IMR-90 (cell line): ENCODE data around the gene ASAP2. TPM values are rescaled to one million over a fixed set of nuclear protein-coding genes. Genes with fewer than 3 reads are reported as not detected.

Experiments
- ATAC-seq: fragments of 200-7000 bp; cut with Tn5 transposase; 2 replicates; pipeline ENCODE4 v1.9.1; 2020; ENCODE audit warnings: low read depth, mild to moderate bottlenecking, moderate library complexity
- BruUV-seq: library from RNA; stranded (reverse); fragments of 400-500 nt; replicated peaks from 2 replicates; lab custom pipeline; 2021; lab: Mats Ljungman, UMichigan
- CTCF ChIA-PET: fragments of 300-600 bp; formaldehyde crosslinking; extraction: SDS; loops from one replicate; lab custom pipeline; 2021; ENCODE audit warnings: antibody characterized with exemption; lab: Yijun Ruan, JAX
- POLR2A ChIA-PET: fragments of 300-600 bp; sonication (Branson Sonifier 250); formaldehyde crosslinking; loops from one replicate; lab custom pipeline; 2022; ENCODE audit warnings: antibody characterized with exemption; ENCODE audit not compliant: unreplicated experiment; lab: Charles Lee
- DNase-seq: peaks from one replicate; pipeline ENCODE4 v3.0.0; 2013
- H2AFZ ChIP-seq: replicated peaks from 2 replicates; pipeline ENCODE3; 2013; ENCODE audit warnings: low read length, mild to moderate bottlenecking; ENCODE audit not compliant: poor library complexity
- H2AK5ac ChIP-seq: 2 replicates; pipeline ENCODE4 v1.6.1; 2013; ENCODE audit warnings: low read depth, low read length, inconsistent platforms
- H2AK9ac ChIP-seq: replicated peaks from 2 replicates; pipeline ENCODE3; 2013; ENCODE audit warnings: mild to moderate bottlenecking, low read depth, low read length, moderate library complexity; ENCODE audit not compliant: poor library complexity
- H2BK120ac ChIP-seq: 2 replicates; pipeline ENCODE4 v1.6.1; 2013; ENCODE audit warnings: low read depth, low read length, inconsistent platforms
- H2BK15ac ChIP-seq: 3 replicates; pipeline ENCODE4 v1.6.1; 2013; ENCODE audit warnings: low read depth, low read length, inconsistent platforms
- H2BK20ac ChIP-seq: 2 replicates; pipeline ENCODE4 v1.6.1; 2013; ENCODE audit warnings: low read depth, mild to moderate bottlenecking, inconsistent platforms, low read length, moderate library complexity
- H2BK5ac ChIP-seq: 2 replicates; pipeline ENCODE4 v1.6.1; 2013; ENCODE audit warnings: mild to moderate bottlenecking, low read depth, low read length, inconsistent platforms; ENCODE audit not compliant: poor library complexity, severe bottlenecking
- H3K14ac ChIP-seq: replicated peaks from 2 replicates; pipeline ENCODE4 v1.6.1; 2013; ENCODE audit warnings: low read depth, low read length, inconsistent platforms
- H3K18ac ChIP-seq: 2 replicates; pipeline ENCODE4 v1.6.1; 2013; ENCODE audit warnings: low read depth, low read length, control low read depth
- H3K23ac ChIP-seq: 2 replicates; pipeline ENCODE4 v1.6.1; 2013; ENCODE audit warnings: low read depth, low read length, inconsistent platforms
- H3K27ac ChIP-seq: 2 replicates; pipeline ENCODE4 v1.5.1; 2013; ENCODE audit warnings: mild to moderate bottlenecking, control low read depth, low read length; ENCODE audit not compliant: insufficient read depth
- H3K27me3 ChIP-seq: 2 replicates; pipeline ENCODE4 v1.6.1; 2013; ENCODE audit warnings: low read length; ENCODE audit not compliant: control insufficient read depth, insufficient read depth
- H3K36me3 ChIP-seq: 2 replicates; pipeline ENCODE4 v1.6.1; 2013; ENCODE audit warnings: low read length, mixed read lengths; ENCODE audit not compliant: control insufficient read depth, insufficient read depth
- H3K4ac ChIP-seq: 2 replicates; pipeline ENCODE4 v1.6.1; 2013; ENCODE audit warnings: low read depth, low read length, inconsistent platforms
- H3K4me1 ChIP-seq: 2 replicates; pipeline ENCODE4 v1.6.1; 2013; ENCODE audit warnings: low read length, mixed read lengths; ENCODE audit not compliant: control insufficient read depth, insufficient read depth
- H3K4me2 ChIP-seq: 2 replicates; pipeline ENCODE4 v1.6.1; 2013; ENCODE audit warnings: low read depth, mild to moderate bottlenecking, control low read depth, low read length, moderate library complexity
- H3K4me3 ChIP-seq: 2 replicates; pipeline ENCODE4 v1.5.1; 2013; ENCODE audit warnings: low read depth, mild to moderate bottlenecking, control low read depth, low read length, moderate library complexity; ENCODE audit not compliant: insufficient read depth
- H3K56ac ChIP-seq: 2 replicates; pipeline ENCODE4 v1.6.1; 2013; ENCODE audit warnings: low read length, inconsistent platforms; ENCODE audit not compliant: insufficient read depth; ENCODE audit errors: extremely low read depth
- H3K79me1 ChIP-seq, 2 experiments: 2 replicates each; pipeline ENCODE4 v1.6.1; 2013; ENCODE audit warnings: low read length in 2 of 2, inconsistent platforms in 1 of 2, low read depth in 1 of 2
- H3K9ac ChIP-seq: 2 replicates; pipeline ENCODE4 v1.6.1; 2013; ENCODE audit warnings: low read depth, low read length, control low read depth
- H3K9me1 ChIP-seq: 2 replicates; pipeline ENCODE4 v1.6.1; 2013; ENCODE audit warnings: low read length, inconsistent platforms; ENCODE audit not compliant: insufficient read depth
- H3K9me3 ChIP-seq: 2 replicates; pipeline ENCODE4 v1.6.1; 2013; ENCODE audit warnings: low read length; ENCODE audit not compliant: control insufficient read depth, insufficient read depth
- H4K20me1 ChIP-seq: 2 replicates; pipeline ENCODE4 v1.6.1; 2013; ENCODE audit warnings: low read length, inconsistent platforms; ENCODE audit not compliant: insufficient read depth
- H4K5ac ChIP-seq: 2 replicates; pipeline ENCODE4 v1.6.1; 2013; ENCODE audit warnings: mild to moderate bottlenecking, low read depth, low read length, control low read depth
- H4K8ac ChIP-seq, 2 experiments: 2 replicates each; pipeline ENCODE4 v1.6.1; 2013; ENCODE audit warnings: low read depth in 2 of 2, low read length in 2 of 2, control low read depth in 1 of 2, inconsistent platforms in 1 of 2
- H4K91ac ChIP-seq: 2 replicates; pipeline ENCODE4 v1.6.1; 2013; ENCODE audit warnings: low read depth, low read length, inconsistent platforms; ENCODE audit not compliant: insufficient read depth
- POLR2A ChIP-seq: IDR thresholded peaks from 2 replicates; pipeline ENCODE4 v1.6.1; 2012; ENCODE audit warnings: mild to moderate bottlenecking, low read depth, low read length
- RAD21 ChIP-seq: IDR thresholded peaks from 2 replicates; pipeline ENCODE4 v1.6.1; 2012; ENCODE audit warnings: low read length, improper control_type of control experiment
- RCOR1 ChIP-seq: IDR thresholded peaks from 2 replicates; pipeline ENCODE4 v1.6.1; 2012; ENCODE audit warnings: mild to moderate bottlenecking, low read length, improper control_type of control experiment; ENCODE audit not compliant: insufficient replicate concordance
- SMC3 ChIP-seq: fragments of 150-350 bp; IDR thresholded peaks from 2 replicates; pipeline ENCODE4 v1.6.1; 2016; ENCODE audit warnings: low read depth, mild to moderate bottlenecking, antibody characterized with exemption, low read length, moderate library complexity
- WGBS, 2 experiments: methylation state at CpG; one replicate each; pipeline versions ENCODE4 v1.1.5 to v1.1.7; 2013; ENCODE audit warnings: missing lambda C conversion rate in 2 of 2; ENCODE audit not compliant: insufficient read length in 1 of 2; ENCODE audit errors: extremely low coverage in 2 of 2; 5-methylcytosine and 5-hydroxymethylcytosine counted together
- dilution Hi-C: fragments of 300-500 bp; cut with HindIII; formaldehyde crosslinking; loops from one replicate; pipeline ENCODE4 v1.14.3; 2018; ENCODE audit warnings: low sequenced_read_pairs; ENCODE audit not compliant: unreplicated experiment
- in situ Hi-C: fragments of 300-500 bp; cut with MboI; formaldehyde crosslinking; loops from 3 replicates; pipeline ENCODE4 v1.14.3; 2019; ENCODE audit warnings: low sequenced_read_pairs, inconsistent platforms, mixed read lengths
- intact Hi-C: fragments of 100-400 bp; cut with micrococcal nuclease; formaldehyde crosslinking; loops from 2 replicates; pipeline ENCODE4 v1.10.0; 2022
- polyA plus RNA-seq, 3 experiments: library from polyadenylated mRNA; depleted of rRNA; stranded (reverse); fragments of >200 nt; gene quantifications; 2 replicates each; pipeline ENCODE4 v1.2.3, GENCODE V29; 2012; ENCODE audit warnings: low replicate concordance in 1 of 3
- total RNA-seq: library from RNA; depleted of rRNA; stranded (reverse); fragments of >200 nt; gene quantifications from 2 replicates; pipeline ENCODE4 v1.2.3, GENCODE V29; 2012

The ASAP2 gene
- total and polyA plus RNA-seq, 2 of the 4 experiments (the other 2 are of a cell fraction): 19.7 to 28.1 TPM

DNA sequence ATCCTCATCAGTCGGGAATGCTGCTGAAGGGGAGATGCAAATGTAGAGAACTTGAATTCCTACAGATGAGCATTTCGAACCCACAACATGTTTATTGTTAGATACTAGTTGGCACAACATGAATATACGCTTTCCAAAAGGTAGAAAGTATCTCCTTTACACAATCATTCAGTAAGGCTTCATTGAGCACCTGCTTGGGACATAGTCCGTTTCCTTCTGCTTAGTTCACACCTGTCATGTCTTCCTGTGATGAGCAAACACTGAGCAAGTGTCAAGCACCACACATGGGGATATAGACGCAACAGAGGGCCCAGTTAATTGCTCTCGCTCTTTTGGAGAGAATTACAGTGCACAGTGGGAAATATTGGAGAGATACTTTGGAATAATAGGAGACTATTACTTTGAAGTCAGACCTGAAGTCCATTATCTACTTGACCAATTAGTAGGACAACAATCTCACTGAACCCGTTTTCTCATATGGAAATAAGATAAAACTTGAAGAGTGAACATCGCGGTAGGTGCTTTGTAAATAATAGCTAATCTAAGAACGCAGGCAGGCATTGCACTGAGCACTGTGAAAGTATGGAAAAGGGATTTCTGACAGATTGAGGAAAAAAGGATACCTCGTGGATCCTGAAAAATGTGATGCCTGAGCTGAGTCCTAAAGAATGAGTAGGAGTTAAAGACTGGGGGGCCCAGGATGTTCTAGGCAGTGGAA is 218.0 kb downstream of the ASAP2 start:
- H4K8ac ChIP-seq: peak overlapping the region; percentile 62 to 99; a peak in 3 of 4 replicates
- POLR2A ChIA-PET: no interaction called here

More for the DNA sequence above, 218.0 kb downstream of the ASAP2 start:
- no TSS peak for BruUV-seq
- H3K36me3 ChIP-seq: no peaks in the 10 kb centered on the region; the same call in 1 of the 2 replicates
- H3K4me2 ChIP-seq: peak overlapping the region; percentile 94
- H4K91ac ChIP-seq: 0 out of 2 replicates have a peak overlapping the region, but pooled peaks have one; percentile 94
- H2AK9ac ChIP-seq: no peak overlapping the region
- WGBS, 2 experiments: 85% methylated on average over 4 of the region's 11 CpGs; no CpG with 5 or more reads in 1 of the 2 experiments
- H3K4ac ChIP-seq: peak overlapping the region; percentile 96
- DNase-seq: no peak
- peak overlapping the region; percentile 87 for H2BK5ac ChIP-seq
- no peaks in the 10 kb centered on the region for H3K27me3 ChIP-seq
- H3K4me1 ChIP-seq: peaks cover 15% of the 10 kb centered on the region
- peak overlapping the region; percentile 91 for H3K27ac ChIP-seq
- peak overlapping the region; percentile 97 for H3K23ac ChIP-seq
- H3K79me1 ChIP-seq: peaks cover 24 to 75% of the 10 kb centered on the region in 2 experiments
- intact Hi-C loops: loop anchor here (5.0 kb wide), 1 partner anchor 217 kb away; the partner anchor contains the start of gene ASAP2
- H2AK5ac ChIP-seq: peak overlapping the region; percentile 93; the same call in 1 of the 2 replicates
- H2BK15ac ChIP-seq: 0 out of 3 replicates have a peak overlapping the region, but pooled peaks have one; percentile 26
- H4K20me1 ChIP-seq: peaks cover 22% of the 10 kb centered on the region; the same call in 1 of the 2 replicates
- peak overlapping the region; percentile 90; the same call in 1 of the 2 replicates for H4K5ac ChIP-seq
- H3K14ac ChIP-seq: peak overlapping the region; percentile 98
- no peaks in the 10 kb centered on the region for H3K9me3 ChIP-seq
- no peak overlapping the region for H3K56ac ChIP-seq
- peak overlapping the region; percentile 90 for H3K4me3 ChIP-seq
- in situ Hi-C loops: no loop called here
- H2AFZ ChIP-seq: no peak overlapping the region
- no peak overlapping the region for H2BK20ac ChIP-seq
- H3K9ac ChIP-seq: peak overlapping the region; percentile 91
- peaks cover 17% of the 10 kb centered on the region for H3K9me1 ChIP-seq
- peak overlapping the region; percentile 86; the same call in 1 of the 2 replicates for H2BK120ac ChIP-seq
- H3K18ac ChIP-seq: no peak overlapping the region
- dilution Hi-C loops: no loop called here
- TF ChIP-seq RCOR1 (no peak), POLR2A (no peak), RAD21 (no peak), SMC3 (no peak)
- no peak for ATAC-seq
- CTCF ChIA-PET: no interaction called here
